ENCODE measurements around the gene PPOX.
A peak's percentile ranks its signal among the peaks of the same experiment; 100 is the strongest.

The PPOX gene

GRCh38 chr1:161176468-161177111 is 10.4 kb downstream of the PPOX start:
- no peak for DNase-seq

DNA sequence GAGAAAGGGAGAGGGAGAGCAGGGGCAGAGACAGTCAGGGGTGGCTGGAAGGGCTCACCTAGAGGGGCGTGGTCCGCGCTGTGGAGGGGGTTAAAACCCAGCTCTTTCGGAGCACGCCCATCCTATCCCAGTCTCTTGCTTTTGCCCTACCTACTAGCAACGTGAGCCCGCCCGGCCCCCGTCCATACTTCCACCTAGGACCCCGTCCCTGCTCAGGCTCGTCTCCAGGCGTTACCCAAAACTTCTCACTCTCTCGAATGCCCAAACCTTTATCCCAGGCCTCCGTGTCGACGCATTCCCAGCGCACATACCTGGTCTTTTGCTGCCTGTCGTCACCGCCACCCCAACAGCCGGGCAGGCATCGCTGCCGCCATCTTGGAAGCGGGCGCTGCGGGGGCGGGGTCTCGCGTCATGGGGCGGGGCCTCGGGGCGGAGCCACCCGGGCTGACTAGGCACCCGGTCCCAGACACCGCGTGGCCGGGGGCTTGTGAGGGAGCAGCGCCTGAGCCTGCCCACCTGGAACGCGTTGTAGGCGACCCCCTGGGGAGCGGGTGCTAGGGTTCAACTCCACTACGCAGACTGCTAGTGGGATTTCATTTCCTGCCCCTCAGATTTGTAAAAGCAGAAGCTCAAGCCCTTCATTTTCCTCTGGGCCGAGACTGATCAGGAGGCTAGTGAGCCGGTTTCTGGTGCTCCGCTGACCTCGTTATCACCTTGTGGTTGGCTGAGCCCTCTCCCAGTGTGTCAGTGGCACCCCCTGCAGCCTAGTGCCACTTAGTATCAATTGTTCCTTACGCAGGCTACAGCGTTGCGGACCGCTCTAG is 11.1 kb downstream of the PPOX start, which contains the start of gene B4GALT3:
Gene B4GALT3, minus strand, starts transcription at position 396 of the 824 bp plus-strand sequence. CDS start 1,447 bp downstream, outside the sequence.
- DNase-seq: peak; percentile 89

DNA sequence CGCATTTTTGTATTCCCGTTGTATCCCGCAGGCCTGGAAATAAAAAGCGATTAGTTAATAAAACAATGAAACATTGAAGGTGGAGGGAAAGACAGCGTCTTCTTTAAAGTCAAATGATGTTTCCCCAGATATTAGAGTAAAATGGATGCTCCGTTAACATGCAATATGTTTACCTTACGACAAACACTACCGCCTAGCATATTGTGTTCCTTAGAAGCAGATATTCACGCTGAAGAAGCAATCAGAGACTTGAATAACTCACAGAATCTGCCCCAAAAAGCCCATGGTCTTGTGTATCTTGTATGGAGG is 11.7 kb downstream of the PPOX start:
- DNase-seq: no peak

GRCh38 chr1:161179698-161180097 is 13.5 kb downstream of the PPOX start:
- no peak for DNase-seq

- no peak for DNase-seq
Observed at GRCh38 chr1:161180639-161181038, 14.4 kb downstream of the PPOX start.

DNA sequence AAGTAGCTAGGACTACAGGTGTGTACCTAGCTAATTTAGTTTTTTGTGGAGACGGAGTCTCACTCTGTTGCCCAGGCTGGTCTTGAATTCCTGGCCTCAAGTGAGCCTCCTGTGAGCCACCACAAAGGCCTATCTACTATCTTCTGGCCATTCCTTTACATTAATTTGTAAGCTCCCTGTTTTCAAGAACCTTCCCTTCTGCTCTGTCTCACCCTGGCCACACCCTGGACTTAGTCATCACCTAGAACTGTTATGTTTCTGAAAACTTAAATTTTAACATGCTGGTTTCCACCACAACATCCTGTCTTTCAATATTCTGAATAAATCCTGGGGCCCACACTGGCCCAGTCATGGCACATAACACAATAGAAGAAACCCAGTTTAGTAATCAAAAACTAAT is 16.0 kb downstream of the PPOX start:
- peak; percentile 64 for DNase-seq

- DNase-seq: peak; percentile 67
Observed at GRCh38 chr1:161185282-161185682, 19.1 kb downstream of the PPOX start.

GRCh38 chr1:161185732-161186311 is 19.6 kb downstream of the PPOX start:
- no peak for DNase-seq

DNA sequence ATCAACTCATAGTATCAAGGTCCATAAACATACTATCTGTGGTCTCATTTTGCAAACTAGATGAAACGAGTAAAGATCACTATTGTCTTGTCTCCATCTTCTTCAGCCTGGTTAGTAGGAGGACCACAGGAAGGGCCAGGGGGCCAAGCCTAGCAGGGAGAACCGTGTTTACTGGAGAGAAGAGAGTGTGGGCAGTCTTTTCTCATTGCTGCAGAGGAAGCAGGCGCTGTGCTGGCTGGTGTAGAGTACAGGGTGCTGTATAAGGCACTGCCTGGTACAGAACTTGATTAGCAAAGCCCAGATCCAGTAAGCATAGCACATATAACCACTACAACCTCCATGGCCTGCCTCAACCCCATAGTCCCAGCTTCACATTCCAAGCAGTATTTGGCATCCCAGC is 21.1 kb downstream of the PPOX start:
- DNase-seq: no peak

DNA sequence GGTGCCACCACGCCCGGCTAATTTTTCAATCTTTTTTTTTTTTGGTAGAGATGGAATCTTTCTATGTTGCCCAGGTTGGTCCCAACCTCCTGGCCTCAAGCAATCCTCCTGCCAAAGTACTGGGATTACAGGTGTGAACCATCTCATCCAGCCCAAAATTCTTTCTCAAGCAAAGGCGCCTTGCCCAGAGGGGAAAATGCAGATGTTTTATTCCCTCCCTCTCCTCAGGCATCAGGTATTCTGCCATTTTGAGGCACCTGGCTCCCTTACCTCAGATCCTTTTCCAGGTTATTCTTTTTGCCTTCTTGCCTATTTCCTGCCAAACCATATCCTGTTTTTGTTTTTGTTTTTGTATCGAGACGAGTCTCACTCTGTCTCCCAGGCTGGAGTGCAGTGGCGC is 22.2 kb downstream of the PPOX start:
- no peak for DNase-seq

- no peak for DNase-seq
Observed at GRCh38 chr1:161189036-161189435, 22.8 kb downstream of the PPOX start.

- DNase-seq: no peak
Observed at GRCh38 chr1:161190962-161191521, 24.8 kb downstream of the PPOX start.

DNA sequence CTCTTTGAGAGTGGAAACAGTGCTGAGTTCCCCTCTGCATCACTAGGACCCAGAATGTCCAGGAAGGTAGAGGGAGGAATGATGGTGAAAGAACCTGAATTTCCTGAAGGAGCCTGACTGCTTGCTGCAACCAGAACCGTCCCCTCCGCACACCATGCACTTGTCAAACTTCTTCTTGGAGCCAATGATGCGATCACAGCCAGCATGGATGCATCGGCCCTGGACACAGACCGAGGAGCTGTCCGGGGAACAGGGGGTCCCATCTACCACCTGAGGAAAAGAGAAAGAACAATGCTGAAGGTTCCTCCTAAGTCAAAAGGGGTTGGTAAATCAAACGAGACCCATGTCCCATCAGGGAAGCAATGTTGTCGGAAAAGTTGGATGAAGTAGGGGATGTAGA is 25.7 kb downstream of the PPOX start:
- DNase-seq: no peak

GRCh38 chr1:161192476-161193465 is 26.5 kb downstream of the PPOX start:
- DNase-seq: peak; percentile 55

GRCh38 chr1:161193561-161194235 is 27.5 kb downstream of the PPOX start:
- no peak for DNase-seq

- DNase-seq: no peak
Observed at GRCh38 chr1:161195171-161195570, 28.9 kb downstream of the PPOX start.

GRCh38 chr1:161196111-161196510 is 29.9 kb downstream of the PPOX start:
- DNase-seq: no peak

GRCh38 chr1:161196521-161197451 is 30.6 kb downstream of the PPOX start:
- no peak for DNase-seq

- no peak for DNase-seq
Observed at GRCh38 chr1:161197560-161198193, 31.5 kb downstream of the PPOX start.

- no peak for DNase-seq
Observed at GRCh38 chr1:161198194-161198896, 32.1 kb downstream of the PPOX start.
